Keratinocyte (primary cell): Measurements from ENCODE around the gene PPM1J. TPM values are rescaled to one million over a fixed set of nuclear protein-coding genes. Genes with fewer than 3 reads are reported as not detected.

Experiments used
- polyA plus RNA-seq, 5 experiments: library from polyadenylated mRNA; depleted of rRNA in 3 of 5; stranded (reverse) in 3 of 5; stranded (forward) in 1 of 5; unstranded in 1 of 5; fragments of >200 nt; gene quantifications; 1 replicate in 1 of 5; 2 replicates in 3 of 5; 3 replicates in 1 of 5; pipeline versions ENCODE4 v1.2.1 to v1.2.3, GENCODE V29; 2011 to 2012; ENCODE audit warnings: missing spikeins in 2 of 5, low read depth in 1 of 5, low replicate concordance in 1 of 5

Gene PPM1J
- polyA plus RNA-seq, 1 donor (not counting 4 experiments of a cell fraction or from before 2014, with no cell fraction given) = 7.7 TPM

Other genes with a start within 250 kb of the PPM1J start
- 0.37 to 0.51 TPM (median 0.49 TPM) in 3 replicates for gene WNT2B, start 206.4 kb downstream of the PPM1J start, polyA plus RNA-seq
- 7.7 to 13.4 TPM (median 10.3 TPM) in 3 replicates for gene ST7L, start 96.2 kb downstream of the PPM1J start, polyA plus RNA-seq
- gene CAPZA1, start 95.5 kb downstream of the PPM1J start, polyA plus RNA-seq = 151 to 239 TPM (median 221 TPM) in 3 replicates
- gene MOV10, start 40.7 kb downstream of the PPM1J start, polyA plus RNA-seq = 28.6 to 39.2 TPM (median 30.6 TPM) in 3 replicates
- 639 to 942 TPM (median 813 TPM) in 3 replicates for gene RHOC, start 8.2 kb downstream of the PPM1J start, polyA plus RNA-seq
- 221 to 269 TPM (median 242 TPM) in 3 replicates for gene SLC16A1, start 240.9 kb upstream of the PPM1J start, polyA plus RNA-seq